PC-3 (cell line): ENCODE data around the gene VIPR2. TPM values are rescaled to one million over a fixed set of nuclear protein-coding genes. Genes with fewer than 3 reads are reported as not detected.
"Not testable (repeated sequence)": the region's sequence is repeated elsewhere in the genome, so short reads cannot be mapped to it uniquely, and the experiment has no call there.

ENCODE experiments used
- ATAC-seq: fragments of 200-7000 bp; cut with Tn5 transposase; 2 replicates; pipeline ENCODE4 v1.9.1; 2020; ENCODE audit warnings: mild to moderate bottlenecking, moderate library complexity
- BruUV-seq: library from RNA; stranded (reverse); fragments of 400-500 nt; replicated peaks from 2 replicates; lab custom pipeline; 2021; lab: Mats Ljungman, UMichigan
- CTCF ChIA-PET: fragments of 300-600 bp; sonication (Branson Sonifier 250); formaldehyde crosslinking; loops from one replicate; lab custom pipeline; 2022; ENCODE audit warnings: antibody characterized with exemption; lab: Charles Lee
- POLR2A ChIA-PET: fragments of 300-600 bp; sonication (Branson Sonifier 250); formaldehyde crosslinking; loops from one replicate; lab custom pipeline; 2022; ENCODE audit warnings: antibody characterized with exemption; ENCODE audit not compliant: unreplicated experiment; lab: Charles Lee
- DNase-seq: peaks from one replicate; pipeline ENCODE4 v3.0.0-alpha.2; 2015
- H2AFZ ChIP-seq: fragments of 300-600 bp; sonication (generic); 2 replicates; pipeline ENCODE4 v1.6.0; 2016; ENCODE audit warnings: antibody characterized with exemption, low read length
- H3F3A ChIP-seq: fragments of 300-600 bp; sonication (generic); one replicate; pipeline ENCODE4 v1.6.0; 2017; ENCODE audit warnings: antibody characterized with exemption, low read length, control low read depth, mild to moderate bottlenecking; ENCODE audit not compliant: unreplicated experiment
- H3K27ac ChIP-seq: fragments of 300-600 bp; sonication (generic); 2 replicates; pipeline ENCODE4 v1.5.1; 2016; ENCODE audit warnings: mild to moderate bottlenecking, low read length
- H3K27me3 ChIP-seq: fragments of 300-600 bp; sonication (generic); 2 replicates; pipeline ENCODE4 v1.6.1; 2016; ENCODE audit warnings: low read length, mixed read lengths
- H3K36me3 ChIP-seq: fragments of 300-600 bp; sonication (generic); 2 replicates; pipeline ENCODE4 v1.6.1; 2016; ENCODE audit warnings: low read depth, mixed run types, low read length, mixed read lengths
- H3K4me1 ChIP-seq: fragments of 300-600 bp; sonication (generic); 2 replicates; pipeline ENCODE4 v1.5.1; 2016; ENCODE audit warnings: low read length; ENCODE audit not compliant: insufficient read depth
- H3K4me2 ChIP-seq: fragments of 300-600 bp; sonication (generic); 2 replicates; pipeline ENCODE4 v1.6.0; 2016; ENCODE audit warnings: low read length
- H3K4me3 ChIP-seq: fragments of 300-600 bp; sonication (generic); 2 replicates; pipeline ENCODE4 v1.5.1; 2016; ENCODE audit warnings: mild to moderate bottlenecking, low read length, mixed read lengths
- H3K79me2 ChIP-seq: fragments of 300-600 bp; sonication (generic); 2 replicates; pipeline ENCODE4 v1.6.1; 2017; ENCODE audit warnings: low read length, mixed read lengths
- H3K9ac ChIP-seq: fragments of 300-600 bp; sonication (generic); 2 replicates; pipeline ENCODE4 v1.6.0; 2016; ENCODE audit warnings: mild to moderate bottlenecking, low read length
- H3K9me2 ChIP-seq: fragments of 300-600 bp; sonication (generic); replicated peaks from 2 replicates; pipeline ENCODE4 v1.6.1; 2016; ENCODE audit warnings: mixed run types, low read length, mixed read lengths
- H3K9me3 ChIP-seq: fragments of 300-600 bp; sonication (generic); 2 replicates; pipeline ENCODE4 v1.6.1; 2016; ENCODE audit warnings: low read length, mixed read lengths
- H4K20me1 ChIP-seq: fragments of 300-600 bp; sonication (generic); 2 replicates; pipeline ENCODE4 v1.6.1; 2016; ENCODE audit warnings: low read length, mixed read lengths
- EZH2 ChIP-seq: fragments of 300-600 bp; sonication (generic); IDR thresholded peaks from one replicate; pipeline ENCODE4 v1.6.1; 2017; ENCODE audit warnings: antibody characterized with exemption, mild to moderate bottlenecking, low read length; ENCODE audit not compliant: unreplicated experiment
- EZH2phosphoT487 ChIP-seq: fragments of 300-600 bp; sonication (generic); IDR thresholded peaks from 2 replicates; pipeline ENCODE4 v1.6.1; 2018; ENCODE audit warnings: mild to moderate bottlenecking, antibody characterized with exemption, low read length, borderline replicate concordance
- intact Hi-C: fragments of 100-400 bp; cut with micrococcal nuclease; formaldehyde crosslinking; loops from 2 replicates; pipeline ENCODE4 v1.9.0; 2023
- total RNA-seq: library from RNA; depleted of rRNA; stranded (reverse); fragments of >200 nt; gene quantifications from 2 replicates; pipeline ENCODE4 v1.2.3, GENCODE V29; 2014
- TF ChIP-seq, protein P1 (sequence below): fragments of 300-600 bp; sonication (generic); conservative IDR thresholded peaks from 2 replicates; pipeline ENCODE4 v1.5.1; 2017; ENCODE audit warnings: antibody characterized with exemption, low read depth, mild to moderate bottlenecking, low read length

Gene VIPR2
- total RNA-seq, 1 experiment from 2014 or later, result not detected

DNA sequence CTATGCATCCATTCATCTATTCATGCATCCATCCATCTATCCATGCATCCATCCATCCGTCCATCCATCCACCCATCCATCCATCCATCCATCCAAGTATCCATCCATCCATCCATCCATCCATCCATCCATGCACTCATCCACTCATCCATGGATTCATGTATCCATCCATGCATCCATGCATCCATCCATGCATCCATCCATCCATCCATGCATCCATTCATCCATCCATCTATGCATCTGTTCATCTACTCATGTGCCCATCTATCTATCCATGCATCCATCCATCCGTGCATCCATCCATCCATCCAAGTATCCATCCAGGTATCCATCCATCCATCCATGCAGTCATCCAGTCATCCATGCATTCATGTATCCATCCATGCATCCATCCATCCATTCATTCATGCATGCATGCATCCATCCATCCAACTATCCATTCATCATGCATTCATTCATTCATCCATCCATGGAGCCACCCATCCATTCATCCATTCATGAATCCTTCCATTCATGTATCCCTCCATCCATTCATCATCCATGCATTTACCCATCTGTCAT lies 156.3 kb downstream of the VIPR2 start:
- no peaks in the 10 kb centered on the region for H3F3A ChIP-seq
- ATAC-seq (no peak), DNase-seq (no peak)
- BruUV-seq, result no TSS peak
- H3K36me3 ChIP-seq, result no peaks in the 10 kb centered on the region
- no peak overlapping the region for H3K4me2 ChIP-seq
- no peak overlapping the region for H3K9ac ChIP-seq
- intact Hi-C loops, result no loop called here
- ChIA-PET POLR2A (no interaction called here), CTCF (no interaction called here)
- no peak overlapping the region for H3K27ac ChIP-seq
- H3K9me3 ChIP-seq, result no peaks in the 10 kb centered on the region; the same call in 1 of the 2 replicates
- H3K79me2 ChIP-seq, result no peaks in the 10 kb centered on the region
- H4K20me1 ChIP-seq, result no peaks in the 10 kb centered on the region
- no peaks in the 10 kb centered on the region for H3K9me2 ChIP-seq
- no peaks in the 10 kb centered on the region for H3K4me1 ChIP-seq
- H3K27me3 ChIP-seq, result peaks cover 33% of the 10 kb centered on the region
- H3K4me3 ChIP-seq, result no peak overlapping the region
- no peak for TF ChIP-seq EZH2
- TF ChIP-seq, protein P1, sequence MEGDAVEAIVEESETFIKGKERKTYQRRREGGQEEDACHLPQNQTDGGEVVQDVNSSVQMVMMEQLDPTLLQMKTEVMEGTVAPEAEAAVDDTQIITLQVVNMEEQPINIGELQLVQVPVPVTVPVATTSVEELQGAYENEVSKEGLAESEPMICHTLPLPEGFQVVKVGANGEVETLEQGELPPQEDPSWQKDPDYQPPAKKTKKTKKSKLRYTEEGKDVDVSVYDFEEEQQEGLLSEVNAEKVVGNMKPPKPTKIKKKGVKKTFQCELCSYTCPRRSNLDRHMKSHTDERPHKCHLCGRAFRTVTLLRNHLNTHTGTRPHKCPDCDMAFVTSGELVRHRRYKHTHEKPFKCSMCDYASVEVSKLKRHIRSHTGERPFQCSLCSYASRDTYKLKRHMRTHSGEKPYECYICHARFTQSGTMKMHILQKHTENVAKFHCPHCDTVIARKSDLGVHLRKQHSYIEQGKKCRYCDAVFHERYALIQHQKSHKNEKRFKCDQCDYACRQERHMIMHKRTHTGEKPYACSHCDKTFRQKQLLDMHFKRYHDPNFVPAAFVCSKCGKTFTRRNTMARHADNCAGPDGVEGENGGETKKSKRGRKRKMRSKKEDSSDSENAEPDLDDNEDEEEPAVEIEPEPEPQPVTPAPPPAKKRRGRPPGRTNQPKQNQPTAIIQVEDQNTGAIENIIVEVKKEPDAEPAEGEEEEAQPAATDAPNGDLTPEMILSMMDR, result no peak
- no peak for TF ChIP-seq EZH2phosphoT487
- H2AFZ ChIP-seq, result no peak overlapping the region

- Histone ChIP-seq H3K4me1 (no peaks in the 10 kb centered on the region), H3K79me2 (no peaks in the 10 kb centered on the region), H3K27me3 (peaks cover 26% of the 10 kb centered on the region), H3K9ac (no peak overlapping the region), H3K27ac (no peak overlapping the region), H2AFZ (no peak overlapping the region), H3K36me3 (no peaks in the 10 kb centered on the region), H4K20me1 (no peaks in the 10 kb centered on the region), H3F3A (no peaks in the 10 kb centered on the region), H3K9me2 (no peaks in the 10 kb centered on the region), H3K4me3 (no peak overlapping the region), H3K4me2 (no peak overlapping the region), H3K9me3 (peaks cover 1% of the 10 kb centered on the region; the same call in 1 of the 2 replicates)
- ChIA-PET POLR2A (no interaction called here), CTCF (no interaction called here)
- no peak for DNase-seq
- TF ChIP-seq EZH2phosphoT487 (no peak), EZH2 (no peak)
- TF ChIP-seq, protein P1, result no peak
- intact Hi-C loops, result no loop called here
- no TSS peak for BruUV-seq
- no peak for ATAC-seq
Measured at GRCh38 chr7:158987691-158988090, 157.0 kb downstream of the VIPR2 start.

DNA sequence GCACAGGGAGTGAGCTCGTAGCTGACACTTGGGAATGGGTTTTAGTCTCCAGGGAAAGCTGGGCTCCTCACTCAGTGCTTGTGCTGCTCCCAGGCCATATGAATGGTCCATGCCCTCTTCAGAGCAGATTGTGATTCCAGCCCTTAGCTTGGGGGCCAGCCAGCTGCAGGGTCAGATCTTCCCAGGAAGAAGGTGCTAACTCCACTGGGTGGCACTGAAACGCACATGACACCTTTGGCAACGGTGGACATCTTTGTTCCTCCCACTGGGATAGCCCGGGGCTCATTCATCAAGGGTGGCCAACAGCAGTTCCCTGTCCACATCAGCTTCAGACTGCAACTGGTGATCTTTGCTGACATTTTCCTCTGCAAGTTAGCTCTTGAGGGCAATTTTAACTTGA lies 159.1 kb downstream of the VIPR2 start:
- no peaks in the 10 kb centered on the region for H4K20me1 ChIP-seq

GRCh38 chr7:158984007-158984406 lies 160.7 kb downstream of the VIPR2 start:
- H3F3A ChIP-seq, DNase-seq, POLR2A ChIA-PET, H3K27me3 ChIP-seq, intact Hi-C loops, H3K4me3 ChIP-seq, H3K79me2 ChIP-seq, H3K9me2 ChIP-seq, H3K4me1 ChIP-seq, BruUV-seq, H2AFZ ChIP-seq, H3K36me3 ChIP-seq, H3K9ac ChIP-seq, CTCF ChIA-PET, H4K20me1 ChIP-seq, H3K27ac ChIP-seq, ATAC-seq, H3K4me2 ChIP-seq: not testable (repeated sequence)
- H3K9me3 ChIP-seq, result peaks cover 13% of the 10 kb centered on the region; the same call in 1 of the 2 replicates

More for the DNA sequence above, 159.1 kb downstream of the VIPR2 start:
- Histone ChIP-seq H3K9ac (no peak overlapping the region), H3K9me2 (no peaks in the 10 kb centered on the region), H3K36me3 (no peaks in the 10 kb centered on the region), H3K4me3 (no peak overlapping the region), H3K9me3 (peaks cover 13% of the 10 kb centered on the region; the same call in 1 of the 2 replicates), H3K4me1 (no peaks in the 10 kb centered on the region), H2AFZ (no peak overlapping the region), H3K79me2 (no peaks in the 10 kb centered on the region), H3F3A (no peaks in the 10 kb centered on the region), H3K27me3 (peaks cover 9% of the 10 kb centered on the region), H3K4me2 (no peak overlapping the region), H3K27ac (no peak overlapping the region)
- intact Hi-C loops, result no loop called here
- DNase-seq, result no peak
- BruUV-seq, result no TSS peak
- ATAC-seq, result no peak
- TF ChIP-seq EZH2phosphoT487, result no peak
- TF ChIP-seq, protein P1, result no peak
- TF ChIP-seq EZH2, result no peak
- ChIA-PET CTCF (no interaction called here), POLR2A (no interaction called here)
